Upper lobe of left lung (tissue), 6 donors: ENCODE measurements around the gene INTS14. TPM values are rescaled to one million over a fixed set of nuclear protein-coding genes. Genes with fewer than 3 reads are reported as not detected.

Source experiments
- ATAC-seq, 2 donors: fragments of 200-7000 bp; cut with Tn5 transposase; one replicate each; pipeline ENCODE4 v1.9.1; 2022; ENCODE audit warnings: mild to moderate bottlenecking in 2 of 2, moderate library complexity in 2 of 2; ENCODE audit not compliant: low FRiP score in 2 of 2
- DNase-seq, 2 donors: peaks; one replicate each; pipeline ENCODE4 v3.0.0-alpha.2; 2019 to 2020
- H3K27ac ChIP-seq, 4 donors: fragments of 200-600 bp; sonication (generic); one replicate each; pipeline ENCODE4 v1.5.1; 2016 to 2019
- H3K27me3 ChIP-seq, 4 donors: fragments of 200-600 bp; sonication (generic); one replicate each; pipeline ENCODE4 v1.5.1; 2017 to 2019
- H3K36me3 ChIP-seq, 4 donors: fragments of 200-600 bp; sonication (generic); one replicate each; pipeline ENCODE4 v1.5.1; 2016 to 2019
- H3K4me1 ChIP-seq, 4 donors: fragments of 200-600 bp; sonication (generic); one replicate each; pipeline ENCODE4 v1.5.1; 2018 to 2019
- H3K4me3 ChIP-seq, 4 donors: fragments of 200-600 bp; sonication (generic); one replicate each; pipeline ENCODE4 v1.5.1; 2017 to 2019; ENCODE audit warnings: mild to moderate bottlenecking in 2 of 4, moderate library complexity in 1 of 4
- H3K9me3 ChIP-seq, 4 donors: fragments of 200-600 bp; sonication (generic); one replicate each; pipeline ENCODE4 v1.5.1; 2018 to 2019
- CTCF ChIP-seq, 6 experiments: fragments of 450-650 bp in 4 of 6; fragments of 200-600 bp in 2 of 6; sonication (generic) in 2 of 6; IDR thresholded peaks; one replicate each; pipeline ENCODE4 v1.5.1; 2016 to 2019; ENCODE audit warnings: antibody characterized with exemption in 6 of 6
- EP300 ChIP-seq, 4 donors: sonication (generic); formaldehyde crosslinking; IDR thresholded peaks; one replicate each; pipeline ENCODE4 v1.5.1; 2017; ENCODE audit warnings: antibody characterized with exemption in 4 of 4, control low read depth in 2 of 4
- POLR2A ChIP-seq, 4 donors: fragments of 450-650 bp; IDR thresholded peaks; one replicate each; pipeline ENCODE4 v1.5.1; 2016 to 2017; ENCODE audit warnings: antibody characterized with exemption in 4 of 4, mild to moderate bottlenecking in 2 of 4
- POLR2AphosphoS5 ChIP-seq, 2 donors: sonication (generic); formaldehyde crosslinking; IDR thresholded peaks; one replicate each; pipeline ENCODE4 v1.5.1; 2017; ENCODE audit warnings: antibody characterized with exemption in 2 of 2
- WGBS, 2 donors: methylation state at CpG; one replicate each; pipeline ENCODE4 v1.1.5; 2017 to 2018; 5-methylcytosine and 5-hydroxymethylcytosine counted together
- small RNA-seq, 4 donors: library from RNA; depleted of rRNA; stranded (forward); fragments of <200 nt; gene quantifications; one replicate each; pipeline ENCODE3, GENCODE V24; 2016
- total RNA-seq, 6 donors: library from RNA; depleted of rRNA in 4 of 6; stranded (reverse); fragments of >200 nt in 4 of 6; gene quantifications; one replicate each; pipeline versions ENCODE4 v1.1.0 to v1.2.1, GENCODE V29; 2016 to 2021
- donor health status: DM: no; HTN: no; CAD: no; lungs with moderate emphysema.
- donor health status: DM: no; HTN: yes; CAD: no; lungs with severe emphysema.

Gene INTS14
- total RNA-seq, 6 donors from 2014 or later = 25.1 to 44.4 (median 30.0) TPM

- WGBS, 2 donors = 73 to 95% methylated on average over 1 of the region's 1 CpG
These were observed 78.2 kb downstream of the INTS14 start for GRCh38 chr15:65532738-65533051.

GRCh38 chr15:65530318-65531111 is 80.4 kb downstream of the INTS14 start, which contains the start of gene HACD3:
HACD3 (plus strand) TSS chr15:65530463; CDS start chr15:65530632, 169 bp downstream.
- ATAC-seq (peak; percentile 89 to 98), DNase-seq (peak; percentile 85 to 99)
- Histone ChIP-seq H3K27ac (peak within 1 kb of the TSS; percentile 59 to 71 (median 68)), H3K4me1 (peaks cover 13 to 28% (median 20%) of the 10 kb centered on the region in 4 donors), H3K36me3 (no peaks in the 10 kb centered on the region), H3K9me3 (no peaks in the 10 kb centered on the region), H3K27me3 (no peaks in the 10 kb centered on the region), H3K4me3 (peak within 1 kb of the TSS; percentile 59 to 87 (median 72))
- 0 to 2% methylated on average over 13 to 33 of the region's 88 CpGs for WGBS, 2 donors
- TF ChIP-seq CTCF (IDR thresholded peaks at IDR 0.05) (peak in 1 of 6 experiments; percentile 25), EP300 (IDR thresholded peaks at IDR 0.05) (no peak), POLR2AphosphoS5 (IDR thresholded peaks at IDR 0.05) (peak in 1 of 2 donors; percentile 48), POLR2A (IDR thresholded peaks at IDR 0.05) (peak in 2 of 4 donors; percentile 29 to 67)

More at GRCh38 chr15:65532738-65533051, 78.2 kb downstream of the INTS14 start:
- H3K4me1 ChIP-seq = peaks cover 13 to 28% (median 20%) of the 10 kb centered on the region in 4 donors
- H3K27me3 ChIP-seq = no peaks in the 10 kb centered on the region
- no peak overlapping the region for H3K4me3 ChIP-seq
- DNase-seq (no peak), ATAC-seq (no peak)
- TF ChIP-seq POLR2AphosphoS5 (IDR thresholded peaks at IDR 0.05) (no peak), POLR2A (IDR thresholded peaks at IDR 0.05) (no peak), CTCF (IDR thresholded peaks at IDR 0.05) (no peak), EP300 (IDR thresholded peaks at IDR 0.05) (no peak)
- no peak overlapping the region for H3K27ac ChIP-seq
- no peaks in the 10 kb centered on the region for H3K36me3 ChIP-seq
- H3K9me3 ChIP-seq = no peaks in the 10 kb centered on the region

- 54 to 58% methylated on average over 13 of the region's 13 CpGs for WGBS, 2 donors
- DNase-seq (no peak), ATAC-seq (no peak)
- no peak for TF ChIP-seq POLR2AphosphoS5 (IDR thresholded peaks at IDR 0.05)
- no peak for TF ChIP-seq POLR2A (IDR thresholded peaks at IDR 0.05)
- no peak for TF ChIP-seq CTCF (IDR thresholded peaks at IDR 0.05)
- no peak for TF ChIP-seq EP300 (IDR thresholded peaks at IDR 0.05)
- H3K4me1 ChIP-seq = peaks cover 13 to 27% (median 20%) of the 10 kb centered on the region in 4 donors
- H3K27me3 ChIP-seq = no peaks in the 10 kb centered on the region
- H3K9me3 ChIP-seq = no peaks in the 10 kb centered on the region
- peak overlapping the region in 3 of 4 donors; percentile 59 to 87 (median 64) for H3K4me3 ChIP-seq
- no peaks in the 10 kb centered on the region for H3K36me3 ChIP-seq
- H3K27ac ChIP-seq = peak overlapping the region in 3 of 4 donors; percentile 59 to 71 (median 68)
These were observed 81.1 kb downstream of the INTS14 start for GRCh38 chr15:65529762-65530317.

Small RNA genes within 50 kb of the gene (small RNA-seq; reads per million reads assigned to genes)
- gene RNU6-19P = 0 reads per million in 4 donors

Other genes with a start within 250 kb of the INTS14 start
- under 1 TPM in 2 of 6 donors, not detected in 4; 0.10 to 0.29 TPM for gene IGDCC3, start 233.1 kb downstream of the INTS14 start, total RNA-seq
- 1 to 10 TPM in 2 of 6 donors, under 1 TPM in 3, not detected in 1; 0.15 to 1.6 (median 0.49) TPM for gene IGDCC4, start 188.2 kb downstream of the INTS14 start, total RNA-seq
- 10 to 100 TPM; 24.3 to 32.4 (median 30.1) TPM for gene DPP8, start 93.4 kb downstream of the INTS14 start, total RNA-seq
- gene HACD3, start 80.7 kb downstream of the INTS14 start, total RNA-seq = 10 to 100 TPM; 14.7 to 65.7 (median 42.6) TPM
- gene SLC24A1, start 10.8 kb upstream of the INTS14 start, total RNA-seq = 10 to 100 TPM in 4 of 6 donors, 1 to 10 TPM in 2; 7.1 to 17.8 (median 10.9) TPM
- gene DENND4A, start 181.2 kb upstream of the INTS14 start, total RNA-seq = 10 to 100 TPM; 20.9 to 66.4 (median 30.8) TPM